H1 (cell line): ENCODE results near the gene DNAJB14. TPM values are rescaled to one million over a fixed set of nuclear protein-coding genes. Genes with fewer than 3 reads are reported as not detected.

Experiments
- CTCF ChIA-PET: fragments of 300-600 bp; sonication (Branson Sonifier 250); formaldehyde crosslinking; loops from one replicate; lab custom pipeline; 2021; ENCODE audit not compliant: partially characterized antibody; lab: Charles Lee
- POLR2A ChIA-PET: fragments of 300-600 bp; sonication (Branson Sonifier 250); formaldehyde crosslinking; loops from one replicate; lab custom pipeline; 2021; ENCODE audit warnings: inconsistent platforms; ENCODE audit not compliant: partially characterized antibody; lab: Charles Lee
- DNase-seq, 2 experiments: peaks; one replicate each; pipeline versions ENCODE4 v3.0.0 to v3.0.0-alpha.2; 2010 to 2022; ENCODE audit warnings: low spot score in 2 of 2, low read depth in 1 of 2, mixed read lengths in 1 of 2
- FAIRE-seq: peaks from 2 replicates; lab custom pipeline; 2011; peaks lifted over from hg19 to GRCh38; lab: Jason Lieb, UNC
- H2AFZ ChIP-seq: 2 replicates; pipeline ENCODE4 v1.8.1; 2012; ENCODE audit warnings: low read length, inconsistent platforms
- H2AK5ac ChIP-seq: 2 replicates; pipeline ENCODE4 v1.6.1; 2013; ENCODE audit warnings: low read depth, low read length
- H2BK120ac ChIP-seq: replicated peaks from 2 replicates; pipeline ENCODE3; 2013; ENCODE audit warnings: low read depth, low read length, inconsistent platforms
- H2BK12ac ChIP-seq: 2 replicates; pipeline ENCODE4 v1.6.1; 2013; ENCODE audit warnings: low read depth, low read length
- H2BK15ac ChIP-seq: 2 replicates; pipeline ENCODE4 v1.6.1; 2013; ENCODE audit warnings: low read length
- H2BK20ac ChIP-seq: 2 replicates; pipeline ENCODE4 v1.6.1; 2013; ENCODE audit warnings: low read length
- H2BK5ac ChIP-seq: 2 replicates; pipeline ENCODE4 v1.6.1; 2013; ENCODE audit warnings: low read depth, low read length
- H3K14ac ChIP-seq: 2 replicates; pipeline ENCODE4 v1.6.1; 2013; ENCODE audit warnings: inconsistent platforms; ENCODE audit not compliant: insufficient read length
- H3K18ac ChIP-seq: 2 replicates; pipeline ENCODE4 v1.6.1; 2013; ENCODE audit warnings: low read length; ENCODE audit errors: extremely low read depth
- H3K23ac ChIP-seq: 2 replicates; pipeline ENCODE4 v1.6.1; 2013; ENCODE audit warnings: inconsistent platforms; ENCODE audit not compliant: insufficient read length
- H3K23me2 ChIP-seq: 2 replicates; pipeline ENCODE4 v1.6.1; 2013; ENCODE audit warnings: low read depth, low read length
- H3K27ac ChIP-seq: 2 replicates; pipeline ENCODE4 v1.6.1; 2011; ENCODE audit warnings: low read depth, low read length, inconsistent platforms
- H3K27me3 ChIP-seq, 4 experiments: replicated peaks in 1 of 4; 1 replicate in 1 of 4; 2 replicates in 3 of 4; pipeline versions ENCODE4 v1.6.1 to v1.8.1; 2011 to 2013; ENCODE audit warnings: low read length in 3 of 4, mild to moderate bottlenecking in 3 of 4, inconsistent platforms in 2 of 4, mixed read lengths in 2 of 4, moderate library complexity in 1 of 4; ENCODE audit not compliant: control insufficient read depth in 3 of 4, insufficient read depth in 3 of 4; ENCODE audit errors: extremely low read depth in 1 of 4
- H3K36me3 ChIP-seq, 4 experiments: 2 replicates each; pipeline versions ENCODE4 v1.6.1 to v1.8.1; 2011 to 2013; ENCODE audit warnings: mild to moderate bottlenecking in 4 of 4, low read length in 3 of 4, moderate library complexity in 2 of 4, control low read depth in 1 of 4, inconsistent platforms in 1 of 4; ENCODE audit not compliant: insufficient read depth in 4 of 4, control insufficient read depth in 2 of 4
- H3K4ac ChIP-seq: replicated peaks from 2 replicates; pipeline ENCODE3; 2013; ENCODE audit warnings: low read length, low read depth, mixed read lengths, inconsistent platforms; ENCODE audit not compliant: insufficient read length
- H3K4me1 ChIP-seq, 4 experiments: replicated peaks in 1 of 4; 1 replicate in 1 of 4; 2 replicates in 3 of 4; pipeline versions ENCODE4 v1.6.1 to v1.8.1; 2011 to 2013; ENCODE audit warnings: low read length in 3 of 4, inconsistent platforms in 2 of 4, mixed read lengths in 1 of 4; ENCODE audit not compliant: insufficient read depth in 4 of 4, control insufficient read depth in 3 of 4
- H3K4me2 ChIP-seq, 2 experiments: 2 replicates each; pipeline versions ENCODE4 v1.6.1 to v1.8.1; 2011 to 2013; ENCODE audit warnings: low read depth in 2 of 2, low read length in 2 of 2, control low read depth in 1 of 2, inconsistent platforms in 1 of 2, mild to moderate bottlenecking in 1 of 2; ENCODE audit not compliant: insufficient read depth in 1 of 2
- H3K4me3 ChIP-seq, 4 experiments: fragments of 200-600, 300-600 bp in 1 of 4; sonication (generic), shearing (Covaris generic), sonication (Bioruptor Twin) in 1 of 4; 2 replicates each; pipeline versions ENCODE4 v1.5.1 to v1.8.1; 2011 to 2016; ENCODE audit warnings: low read length in 4 of 4, low read depth in 3 of 4, control low read depth in 2 of 4, inconsistent platforms in 2 of 4, mild to moderate bottlenecking in 2 of 4, mixed read lengths in 1 of 4, moderate library complexity in 1 of 4; ENCODE audit not compliant: insufficient read depth in 2 of 4; ENCODE audit errors: extremely low read depth in 1 of 4
- H3K56ac ChIP-seq: replicated peaks from 2 replicates; pipeline ENCODE3; 2013; ENCODE audit warnings: low read depth, mild to moderate bottlenecking, mixed read lengths, low read length, inconsistent platforms; ENCODE audit not compliant: insufficient read length
- H3K79me1 ChIP-seq: 2 replicates; pipeline ENCODE4 v1.6.1; 2013; ENCODE audit warnings: low read depth, low read length, control low read depth
- H3K79me2 ChIP-seq, 2 experiments: 2 replicates each; pipeline versions ENCODE4 v1.6.1 to v1.8.1; 2012 to 2013; ENCODE audit warnings: low read length in 2 of 2, mild to moderate bottlenecking in 2 of 2, inconsistent platforms in 1 of 2; ENCODE audit not compliant: insufficient read depth in 2 of 2, control insufficient read depth in 1 of 2
- H3K9ac ChIP-seq, 4 experiments: replicated peaks in 1 of 4; 1 replicate in 1 of 4; 2 replicates in 3 of 4; pipeline versions ENCODE4 v1.6.1 to v1.8.1; 2011 to 2013; ENCODE audit warnings: low read depth in 3 of 4, low read length in 3 of 4, control low read depth in 2 of 4, mild to moderate bottlenecking in 2 of 4, moderate library complexity in 2 of 4, inconsistent platforms in 1 of 4; ENCODE audit errors: extremely low read depth in 1 of 4
- H3K9me3 ChIP-seq, 2 experiments: 2 replicates each; pipeline versions ENCODE4 v1.6.1 to v1.8.1; 2012 to 2013; ENCODE audit warnings: mild to moderate bottlenecking in 2 of 2, moderate library complexity in 2 of 2, control low read depth in 1 of 2, inconsistent platforms in 1 of 2, low read depth in 1 of 2, low read length in 1 of 2, mixed read lengths in 1 of 2; ENCODE audit not compliant: insufficient read depth in 2 of 2
- H4K20me1 ChIP-seq, 2 experiments: replicated peaks in 1 of 2; 2 replicates each; pipeline versions ENCODE3 to v1.8.1; 2011 to 2013; ENCODE audit warnings: inconsistent platforms in 2 of 2, low read length in 2 of 2, mild to moderate bottlenecking in 1 of 2; ENCODE audit not compliant: insufficient read depth in 2 of 2, control insufficient read depth in 1 of 2
- H4K5ac ChIP-seq: 2 replicates; pipeline ENCODE4 v1.6.1; 2013; ENCODE audit warnings: low read length, low read depth, mixed read lengths, inconsistent platforms; ENCODE audit not compliant: insufficient read length
- H4K8ac ChIP-seq: 2 replicates; pipeline ENCODE4 v1.8.0; 2013; ENCODE audit warnings: mild to moderate bottlenecking, moderate library complexity, low read length, inconsistent platforms; ENCODE audit not compliant: insufficient read depth; ENCODE audit errors: extremely low read depth
- H4K91ac ChIP-seq: replicated peaks from 2 replicates; pipeline ENCODE3; 2013; ENCODE audit warnings: low read length, mixed read lengths, inconsistent platforms; ENCODE audit not compliant: insufficient read length
- ASH2L ChIP-seq: fragments of 200-600, 300-600 bp; sonication (generic); IDR thresholded peaks from one replicate; pipeline ENCODE4 v1.7.1; 2017; ENCODE audit warnings: low read length
- CHD2 ChIP-seq: IDR thresholded peaks from 2 replicates; pipeline ENCODE4 v1.6.1; 2012; ENCODE audit warnings: low read length, improper control_type of control experiment
- FOSL1 ChIP-seq: IDR thresholded peaks from 2 replicates; pipeline ENCODE4 v1.6.1; 2011; ENCODE audit warnings: mild to moderate bottlenecking, low read depth, low read length, moderate library complexity; ENCODE audit not compliant: insufficient read depth
- HDAC2 ChIP-seq, 2 experiments: fragments of 300-600 bp in 1 of 2; sonication (generic) in 1 of 2; IDR thresholded peaks; 2 replicates each; pipeline ENCODE4 v1.6.1; 2011 to 2012; ENCODE audit warnings: low read depth in 2 of 2, low read length in 2 of 2, mild to moderate bottlenecking in 2 of 2, moderate library complexity in 2 of 2, borderline replicate concordance in 1 of 2, inconsistent platforms in 1 of 2
- KDM4A ChIP-seq: IDR thresholded peaks from one replicate; pipeline ENCODE4 v1.7.1; 2012; ENCODE audit warnings: low read depth, mild to moderate bottlenecking, moderate library complexity, low read length, inconsistent platforms; ENCODE audit not compliant: severe bottlenecking
- NANOG ChIP-seq: IDR thresholded peaks from 2 replicates; pipeline ENCODE4 v1.6.1; 2011; ENCODE audit warnings: low read length, low read depth, mild to moderate bottlenecking, inconsistent platforms; ENCODE audit not compliant: insufficient read depth, poor library complexity, severe bottlenecking
- NRF1 ChIP-seq: IDR thresholded peaks from 2 replicates; pipeline ENCODE4 v1.6.1; 2011; ENCODE audit warnings: mild to moderate bottlenecking, low read depth, low read length, improper control_type of control experiment
- RNF2 ChIP-seq: fragments of 200-900, 300-1000 bp; sonication (generic); IDR thresholded peaks from 2 replicates; pipeline ENCODE4 v1.7.1; 2016; ENCODE audit warnings: borderline replicate concordance, low read depth, mild to moderate bottlenecking, antibody characterized with exemption, low read length; ENCODE audit not compliant: poor library complexity, severe bottlenecking; ENCODE audit errors: missing control alignments
- SAP30 ChIP-seq: fragments of 300-600 bp; sonication (generic); IDR thresholded peaks from 2 replicates; pipeline ENCODE4 v1.7.1; 2012; ENCODE audit warnings: low read length, moderate library complexity, mild to moderate bottlenecking, inconsistent platforms; ENCODE audit not compliant: insufficient read depth, insufficient replicate concordance
- SRF ChIP-seq: IDR thresholded peaks from 2 replicates; pipeline ENCODE4 v1.6.1; 2011; ENCODE audit warnings: mild to moderate bottlenecking, low read depth, low read length, moderate library complexity
- TAF7 ChIP-seq: optimal IDR thresholded peaks from 2 replicates; pipeline ENCODE3; 2011; ENCODE audit warnings: low read depth, mild to moderate bottlenecking, inconsistent platforms, low read length, moderate library complexity, borderline replicate concordance
- WGBS, 2 experiments: shearing (Covaris generic) in 1 of 2; methylation state at CpG; one replicate each; pipeline versions ENCODE4 v1.1.6 to v1.1.7; 2013 to 2015; ENCODE audit warnings: low lambda C conversion rate in 2 of 2, mixed read lengths in 2 of 2, inconsistent platforms in 1 of 2, low coverage in 1 of 2, missing lambda C conversion rate in 1 of 2; ENCODE audit not compliant: insufficient replicate concordance in 2 of 2, insufficient coverage in 1 of 2, insufficient read length in 1 of 2; ENCODE audit errors: extremely low coverage in 1 of 2, missing lambda C conversion rate in 1 of 2; 5-methylcytosine and 5-hydroxymethylcytosine counted together
- polyA plus RNA-seq, 7 experiments: library from polyadenylated mRNA; depleted of rRNA in 3 of 7; stranded (reverse) in 5 of 7; unstranded in 2 of 7; fragments of >200 nt in 5 of 7; fragments of 200-250 nt in 2 of 7; gene quantifications; 1 replicate in 5 of 7; 2 replicates in 1 of 7; 4 replicates in 1 of 7; pipeline versions ENCODE4 v1.2.1 to v1.2.3, GENCODE V29; 2011 to 2013; ENCODE audit warnings: missing spikeins in 2 of 7, mixed read lengths in 2 of 7
- total RNA-seq: library from RNA; stranded (reverse); fragmentation: NEBNext Ultra II Directional; extraction: Animal tissue kit (Norgen Biotek cat#: 25700); gene quantifications from 2 replicates; pipeline ENCODE4 v1.2.1, GENCODE V29; 2021

Gene DNAJB14
- total and polyA plus RNA-seq, 2 of the 8 experiments (the other 6 are each of a cell fraction or from before 2014, with no cell fraction given): 3.4 to 35.4 TPM

DNA sequence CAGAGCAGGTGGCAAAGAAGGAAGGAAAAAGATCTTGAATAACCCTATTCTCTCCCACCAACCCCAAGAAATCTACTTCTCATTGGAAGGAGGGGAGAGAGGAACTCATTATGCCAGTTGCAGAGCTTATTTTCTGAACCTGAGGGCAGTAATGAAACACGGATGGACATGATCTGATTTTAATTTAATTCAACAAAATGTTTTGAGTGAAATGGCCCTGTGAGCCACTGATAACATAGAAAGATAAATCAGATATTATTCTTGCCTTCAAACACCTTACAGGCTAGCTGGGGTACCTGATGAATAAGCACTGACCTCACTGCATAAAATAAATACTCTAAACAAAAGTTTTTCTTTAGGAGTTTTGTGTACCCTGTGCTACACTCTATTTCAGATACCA lies 99.5 kb downstream of the DNAJB14 start:
- Histone ChIP-seq H3K36me3 (no peaks in the 10 kb centered on the region), H2BK15ac (no peak overlapping the region)
- 76% methylated on average over 1 of the region's 1 CpG; no CpG with 5 or more reads in 1 of the 2 experiments for WGBS, 2 experiments

More for the DNA sequence above, 99.5 kb downstream of the DNAJB14 start:
- Histone ChIP-seq H4K8ac (no peak overlapping the region), H3K4me1 (no peaks in the 10 kb centered on the region), H3K9ac (no peak overlapping the region), H3K79me1 (no peaks in the 10 kb centered on the region), H2BK5ac (no peak overlapping the region), H3K4me3 (no peak overlapping the region), H4K5ac (no peak overlapping the region), H3K4me2 (no peak overlapping the region), H3K14ac (no peak overlapping the region), H3K23ac (no peak overlapping the region), H2BK12ac (no peak overlapping the region), H2BK20ac (no peak overlapping the region), H2AK5ac (no peak overlapping the region), H2BK120ac (no peak overlapping the region), H3K9me3 (no peaks in the 10 kb centered on the region), H3K79me2 (no peaks in the 10 kb centered on the region), H4K20me1 (no peaks in the 10 kb centered on the region), H3K18ac (no peak overlapping the region), H4K91ac (no peak overlapping the region), H3K56ac (no peak overlapping the region), H3K27me3 (no peaks in the 10 kb centered on the region), H3K23me2 (no peaks in the 10 kb centered on the region), H2AFZ (no peak overlapping the region), H3K4ac (no peak overlapping the region), H3K27ac (no peak overlapping the region)
- DNase-seq: no peak
- ChIA-PET POLR2A (interaction anchor here (1.0 kb wide), 1 partner anchor 103 kb away, joined by 3 read pairs; the partner anchor contains the start of gene H2AZ1), CTCF (interaction anchor here (1.7 kb wide), 1 partner anchor 20 kb away, joined by 5 read pairs; no protein-coding TSS in a partner anchor)
- TF ChIP-seq CHD2: no peak
- TF ChIP-seq TAF7: no peak
- TF ChIP-seq SAP30: no peak
- no peak for TF ChIP-seq NANOG
- no peak for TF ChIP-seq FOSL1
- TF ChIP-seq ASH2L: no peak
- TF ChIP-seq RNF2: no peak
- TF ChIP-seq KDM4A: no peak
- no peak for TF ChIP-seq NRF1
- TF ChIP-seq HDAC2 (IDR thresholded peaks at IDR 0.05; ENCODE audit: borderline replicate concordance in 1 of 2, low read depth in 2 of 2, low read length in 2 of 2): no peak
- no peak for TF ChIP-seq SRF
- FAIRE-seq: no peak
